NB4 (cell line): ENCODE measurements around the gene CCL15.

ENCODE experiments used
- DNase-seq: peaks from one replicate; pipeline ENCODE4 v3.0.0; 2010; ENCODE audit warnings: low read depth
- H3K4me3 ChIP-seq: one replicate; pipeline ENCODE4 v1.5.1; 2011; ENCODE audit warnings: mild to moderate bottlenecking, low read depth, low read length, moderate library complexity
- CTCF ChIP-seq: IDR thresholded peaks from one replicate; pipeline ENCODE4 v1.5.1; 2012; ENCODE audit warnings: low read depth, low read length
- MAX ChIP-seq: IDR thresholded peaks from 2 replicates; pipeline ENCODE4 v1.6.1; 2011; ENCODE audit warnings: low read depth, low read length
- MYC ChIP-seq: IDR thresholded peaks from 2 replicates; pipeline ENCODE4 v1.6.1; 2011; ENCODE audit warnings: low read depth, low read length
- POLR2A ChIP-seq: IDR thresholded peaks from 2 replicates; pipeline ENCODE4 v1.6.1; 2011; ENCODE audit warnings: mild to moderate bottlenecking; ENCODE audit not compliant: insufficient read length; ENCODE audit errors: extremely low read depth

Gene CCL15

GRCh38 chr17:35991075-35991474, 10.3 kb downstream of the CCL15 start:
- TF ChIP-seq MAX (no peak), CTCF (no peak), POLR2A (no peak), MYC (no peak)
- no peak for DNase-seq
- no peak overlapping the region for H3K4me3 ChIP-seq

- no peak for DNase-seq
- H3K4me3 ChIP-seq = no peak overlapping the region
- no peak for TF ChIP-seq POLR2A
- no peak for TF ChIP-seq CTCF
- TF ChIP-seq MYC = no peak
- no peak for TF ChIP-seq MAX
Observed at GRCh38 chr17:35988164-35988563, 13.2 kb downstream of the CCL15 start.

- DNase-seq = no peak
- TF ChIP-seq MAX = no peak
- no peak for TF ChIP-seq CTCF
- no peak for TF ChIP-seq MYC
- TF ChIP-seq POLR2A = no peak
- H3K4me3 ChIP-seq = no peak within 1 kb of the TSS
Observed at GRCh38 chr17:35986643-35987042, 14.7 kb downstream of the CCL15 start, which contains the start of gene CCL14. CCL14 (minus strand) TSS chr17:35986729; CDS start chr17:35986649, 80 bp downstream.

- H3K4me3 ChIP-seq = no peak overlapping the region
- no peak for DNase-seq
- no peak for TF ChIP-seq POLR2A
- TF ChIP-seq MAX = no peak
- no peak for TF ChIP-seq MYC
- TF ChIP-seq CTCF = no peak
Observed at GRCh38 chr17:35984140-35984539, 17.2 kb downstream of the CCL15 start.

- no peak overlapping the region for H3K4me3 ChIP-seq
- TF ChIP-seq MYC (no peak), POLR2A (no peak), MAX (no peak), CTCF (no peak)
- no peak for DNase-seq
Observed at GRCh38 chr17:35982409-35983191, 18.8 kb downstream of the CCL15 start.
